ENCODE measurements around the gene RAB7B. TPM values are rescaled to one million over a fixed set of nuclear protein-coding genes. Genes with fewer than 3 reads are reported as not detected.

RAB7B gene
- total RNA-seq, 1 donor from 2014 or later, result not detected

DNA sequence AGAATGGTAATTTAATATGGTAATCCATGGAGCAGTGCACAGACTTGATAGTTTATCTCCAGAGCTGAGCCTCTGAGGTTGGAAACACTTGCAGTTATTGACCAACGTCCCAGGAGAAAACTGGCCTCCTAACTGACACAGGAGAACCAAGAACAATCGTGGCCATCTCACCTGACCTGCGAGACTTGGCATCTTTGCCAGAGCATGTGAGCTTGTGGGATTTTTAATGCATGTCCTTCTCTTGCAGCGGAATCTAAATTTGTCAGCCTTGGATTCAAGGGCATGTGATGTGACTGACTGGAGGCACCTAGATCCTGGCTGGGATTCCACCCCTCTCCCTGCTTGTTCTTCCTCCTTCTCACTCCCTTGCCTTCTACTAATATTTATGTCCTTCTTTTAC lies 32.1 kb downstream of the RAB7B start:
- no peak for DNase-seq (ENCODE audit: low read depth)
- TF ChIP-seq, protein P1, sequence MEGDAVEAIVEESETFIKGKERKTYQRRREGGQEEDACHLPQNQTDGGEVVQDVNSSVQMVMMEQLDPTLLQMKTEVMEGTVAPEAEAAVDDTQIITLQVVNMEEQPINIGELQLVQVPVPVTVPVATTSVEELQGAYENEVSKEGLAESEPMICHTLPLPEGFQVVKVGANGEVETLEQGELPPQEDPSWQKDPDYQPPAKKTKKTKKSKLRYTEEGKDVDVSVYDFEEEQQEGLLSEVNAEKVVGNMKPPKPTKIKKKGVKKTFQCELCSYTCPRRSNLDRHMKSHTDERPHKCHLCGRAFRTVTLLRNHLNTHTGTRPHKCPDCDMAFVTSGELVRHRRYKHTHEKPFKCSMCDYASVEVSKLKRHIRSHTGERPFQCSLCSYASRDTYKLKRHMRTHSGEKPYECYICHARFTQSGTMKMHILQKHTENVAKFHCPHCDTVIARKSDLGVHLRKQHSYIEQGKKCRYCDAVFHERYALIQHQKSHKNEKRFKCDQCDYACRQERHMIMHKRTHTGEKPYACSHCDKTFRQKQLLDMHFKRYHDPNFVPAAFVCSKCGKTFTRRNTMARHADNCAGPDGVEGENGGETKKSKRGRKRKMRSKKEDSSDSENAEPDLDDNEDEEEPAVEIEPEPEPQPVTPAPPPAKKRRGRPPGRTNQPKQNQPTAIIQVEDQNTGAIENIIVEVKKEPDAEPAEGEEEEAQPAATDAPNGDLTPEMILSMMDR (conservative IDR thresholded peaks at IDR 0.05; ENCODE audit: low read depth, low read length), result no peak
- H3K4me3 ChIP-seq (ENCODE audit: low read depth, low read length), result no peak overlapping the region

DNA sequence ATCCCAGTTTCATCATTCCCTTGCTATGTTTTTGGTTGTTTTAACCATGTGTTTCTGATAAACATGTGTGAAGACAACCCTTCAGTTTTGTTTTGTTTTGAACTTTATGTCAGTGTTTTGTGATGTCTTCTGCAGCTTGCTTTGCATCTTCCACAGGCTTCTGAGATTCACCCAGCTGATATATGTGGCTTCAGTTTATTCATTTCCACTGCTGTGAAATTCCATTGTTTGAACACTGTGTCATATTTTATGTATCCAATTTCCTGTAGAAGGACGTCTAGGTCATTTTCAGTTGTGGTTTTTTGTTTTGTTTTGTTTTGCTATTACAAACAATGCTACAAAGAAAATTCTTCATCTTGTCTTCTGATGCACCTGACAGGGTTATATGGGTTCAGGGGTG lies 32.7 kb downstream of the RAB7B start:
- DNase-seq (ENCODE audit: low read depth), result no peak
- TF ChIP-seq, protein P1 (conservative IDR thresholded peaks at IDR 0.05; ENCODE audit: low read depth, low read length), result no peak
- no peak overlapping the region for H3K4me3 ChIP-seq (ENCODE audit: low read depth, low read length)

GRCh38 chr1:205969229-205969628 lies 34.0 kb downstream of the RAB7B start:
- TF ChIP-seq, protein P1 (conservative IDR thresholded peaks at IDR 0.05; ENCODE audit: low read depth, low read length), result no peak
- DNase-seq (ENCODE audit: low read depth), result no peak
- no peak overlapping the region for H3K4me3 ChIP-seq (ENCODE audit: low read depth, low read length)

DNA sequence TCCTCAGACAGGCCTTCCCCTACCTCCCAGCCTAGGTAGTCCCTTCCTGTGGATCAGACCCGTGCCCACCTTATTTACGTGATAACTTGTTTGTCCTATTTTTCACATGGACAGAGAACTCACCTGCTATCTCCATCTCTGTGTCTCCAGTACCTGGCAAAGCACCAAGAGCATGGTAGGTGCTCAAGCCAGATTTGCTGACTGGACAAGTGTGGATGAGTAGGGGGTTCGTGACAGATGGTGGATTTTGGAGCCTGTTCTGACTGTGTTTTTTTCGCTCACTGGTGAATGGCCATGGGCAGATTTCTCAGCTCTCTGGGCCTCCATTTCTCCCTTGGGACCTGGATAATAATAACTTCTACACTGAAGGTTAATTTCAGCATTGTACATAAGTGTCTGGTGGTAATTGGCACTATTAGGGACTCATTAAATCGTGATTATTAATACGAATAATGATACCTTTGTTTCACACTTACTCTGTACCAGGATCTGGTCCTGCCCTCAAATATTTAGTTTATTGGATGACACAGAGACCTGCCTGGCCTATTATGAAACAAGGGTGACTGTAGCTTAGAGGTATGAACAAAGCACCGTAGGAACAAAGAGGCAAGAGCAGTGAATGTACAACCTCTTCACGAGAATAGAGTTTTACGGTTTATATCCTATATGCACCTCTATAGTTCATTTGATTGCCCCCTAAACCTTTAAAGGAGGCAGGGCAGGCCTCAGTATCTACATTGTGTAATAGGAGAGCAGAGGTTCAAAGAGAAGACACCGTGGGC lies 35.5 kb downstream of the RAB7B start:
- H3K4me3 ChIP-seq (ENCODE audit: low read depth, low read length), result no peak overlapping the region
- DNase-seq (ENCODE audit: low read depth), result no peak
- TF ChIP-seq, protein P1 (conservative IDR thresholded peaks at IDR 0.05; ENCODE audit: low read depth, low read length), result no peak

DNA sequence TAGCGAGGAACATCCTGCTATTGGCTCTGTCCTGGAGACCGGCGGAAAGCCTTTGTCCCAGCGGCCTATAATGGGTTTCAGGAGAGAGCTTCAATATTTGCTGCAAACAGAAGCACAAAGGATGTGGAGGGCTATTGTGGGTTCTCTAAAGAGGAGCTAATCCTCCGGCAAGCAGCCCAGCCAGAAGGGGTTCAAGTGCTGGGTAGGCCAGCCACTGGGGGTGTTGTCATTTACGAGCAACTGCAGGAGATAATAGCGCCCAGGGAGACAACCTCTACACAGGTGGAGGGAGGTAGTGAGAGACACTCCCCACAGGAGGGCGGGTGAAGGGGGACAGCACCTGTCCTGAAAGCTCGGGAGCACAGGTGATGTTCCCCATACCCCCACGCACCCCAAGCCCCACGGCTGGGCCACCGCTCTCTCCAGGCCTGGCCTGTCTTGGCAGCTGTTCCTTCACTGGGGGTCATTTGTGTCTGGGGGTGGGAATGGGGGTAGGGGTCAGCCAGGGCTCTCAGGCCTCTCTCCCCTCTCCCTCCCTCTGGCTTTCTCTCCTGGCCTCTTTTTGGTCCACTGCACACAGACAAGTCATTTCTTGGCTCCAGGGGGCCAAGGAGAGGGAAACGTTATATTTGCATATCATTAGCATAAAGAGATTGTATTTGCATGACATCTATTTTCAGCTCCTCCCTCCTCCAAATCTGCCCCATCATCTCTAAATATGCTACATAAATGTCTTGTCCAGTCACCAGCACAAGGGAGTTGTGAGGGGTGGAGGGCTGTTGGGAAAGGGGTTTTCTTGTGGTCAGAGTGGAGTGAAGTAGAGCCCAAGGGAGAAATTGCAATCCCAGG lies 37.9 kb downstream of the RAB7B start:
- no peak overlapping the region for H3K4me3 ChIP-seq (ENCODE audit: low read depth, low read length)
- TF ChIP-seq, protein P1 (conservative IDR thresholded peaks at IDR 0.05; ENCODE audit: low read depth, low read length), result no peak
- DNase-seq (ENCODE audit: low read depth), result no peak

- TF ChIP-seq, protein P1 (conservative IDR thresholded peaks at IDR 0.05; ENCODE audit: low read depth, low read length), result no peak
- DNase-seq (ENCODE audit: low read depth), result peak; percentile 87
- no peak overlapping the region for H3K4me3 ChIP-seq (ENCODE audit: low read depth, low read length)
Observed at GRCh38 chr1:205963352-205964155, 39.6 kb downstream of the RAB7B start.

Measured in epithelial cell of proximal tubule (primary cell).